NCI-H1436 treated with DMSO at 0.1 percent for 48 hours (cell line): ENCODE measurements around the gene FAM120B.

Source experiments
- DNase-seq: peaks from one replicate; lab custom pipeline; 2025; lab: John Stamatoyannopoulos, UW

Gene FAM120B

DNA sequence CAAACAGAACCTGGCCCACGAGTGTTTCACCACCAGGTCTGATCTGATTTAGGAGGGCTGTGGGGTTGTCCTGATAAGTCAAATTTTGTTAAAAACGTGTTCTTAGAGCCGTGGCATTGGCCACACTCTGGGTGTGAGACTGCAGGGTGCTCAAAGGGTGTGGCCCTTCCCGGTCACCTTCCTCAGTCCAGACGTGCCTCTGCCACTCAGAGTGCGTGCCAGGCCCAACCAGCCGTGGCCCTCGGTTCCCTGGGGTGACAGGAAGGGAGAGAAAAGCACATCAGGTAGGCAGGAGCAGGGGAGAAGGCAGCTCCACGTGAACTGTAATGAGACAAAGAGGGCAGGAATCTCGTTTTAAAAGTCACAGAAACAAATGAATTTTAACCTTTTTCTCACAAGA lies 115.4 kb downstream of the FAM120B start:
- no peak for DNase-seq

DNA sequence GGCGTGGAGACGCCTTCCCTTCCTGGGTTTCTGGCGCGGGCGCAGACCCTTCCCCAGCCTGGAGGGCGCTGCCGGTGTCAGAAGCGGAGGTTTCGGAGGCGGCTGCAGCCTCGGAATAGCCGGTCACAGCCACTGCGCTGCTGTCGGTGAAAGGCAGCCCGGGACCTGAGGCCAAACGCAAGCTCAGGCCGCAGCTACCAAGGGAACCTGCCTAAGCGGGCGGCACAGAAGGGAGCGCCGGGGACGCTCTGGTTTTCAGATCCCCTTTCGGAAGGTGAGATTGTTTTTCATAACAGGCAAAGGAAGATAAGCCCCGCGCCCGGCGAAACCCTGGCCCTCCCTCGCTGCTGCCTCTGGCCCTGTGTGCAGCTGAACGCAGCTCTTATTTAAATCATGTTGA lies 116.5 kb downstream of the FAM120B start:
- no peak for DNase-seq

DNA sequence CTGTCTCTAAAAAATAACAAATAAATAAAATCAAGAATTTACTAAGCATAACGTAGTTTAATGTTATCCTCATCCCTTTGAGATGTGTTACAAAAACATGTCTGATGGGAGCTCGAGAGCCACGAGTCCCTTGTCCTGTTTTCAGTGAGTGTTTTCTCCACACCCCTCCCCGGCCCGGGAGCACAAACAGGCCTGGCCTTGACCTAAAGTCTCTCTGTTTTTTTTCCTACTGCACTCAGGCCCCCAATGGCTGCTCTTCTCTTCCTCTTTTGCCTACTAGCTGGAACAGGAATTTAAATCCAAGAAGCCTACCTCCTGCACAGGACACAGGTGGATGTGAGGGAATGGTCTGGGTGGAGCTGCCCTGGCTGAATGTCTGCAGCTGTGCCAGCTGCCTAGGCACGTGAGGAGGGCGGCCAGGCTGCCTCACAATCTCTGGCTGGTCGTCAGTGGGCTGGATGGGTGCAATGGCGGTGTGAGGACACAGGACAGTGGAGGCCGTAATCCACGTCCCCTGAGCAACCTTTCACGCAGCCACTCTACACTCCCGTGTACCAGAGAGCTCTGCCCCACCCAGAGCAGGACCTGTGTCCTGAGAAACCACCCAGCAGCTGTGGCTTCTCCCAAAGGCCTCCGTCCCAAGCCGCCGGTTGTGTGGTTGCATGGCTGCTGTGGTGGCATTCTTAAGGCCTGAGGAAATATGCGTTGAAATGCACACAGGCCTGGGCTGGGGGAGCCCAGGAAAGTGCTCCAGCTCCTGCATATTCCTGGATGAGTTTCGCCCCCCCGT lies 117.5 kb downstream of the FAM120B start:
- DNase-seq, result no peak

DNA sequence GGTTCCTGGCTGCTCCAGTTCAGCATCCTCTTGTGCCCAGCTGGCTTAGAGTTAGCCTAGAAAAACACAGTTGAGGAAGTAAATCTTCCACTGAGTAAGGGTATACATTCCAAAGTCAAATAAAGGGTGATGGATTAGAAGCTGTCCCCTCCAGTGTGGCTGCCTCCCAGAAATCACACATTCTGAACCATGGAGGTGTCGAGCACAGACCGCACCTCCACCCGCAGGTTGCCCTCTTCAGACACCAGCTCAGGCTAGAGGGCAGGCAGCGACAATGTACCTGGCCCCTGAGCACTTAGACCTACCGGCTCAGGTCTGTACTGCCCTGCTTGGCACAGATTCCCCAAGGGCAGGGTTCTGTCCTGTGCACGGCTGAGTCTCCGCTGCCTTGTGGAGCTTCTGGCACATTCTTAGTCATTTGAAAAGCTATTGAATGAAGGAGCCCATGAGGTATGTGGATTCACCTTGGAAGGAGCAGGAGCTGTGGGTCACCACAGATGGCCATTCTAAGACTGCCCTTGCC lies 118.1 kb downstream of the FAM120B start:
- no peak for DNase-seq

DNA sequence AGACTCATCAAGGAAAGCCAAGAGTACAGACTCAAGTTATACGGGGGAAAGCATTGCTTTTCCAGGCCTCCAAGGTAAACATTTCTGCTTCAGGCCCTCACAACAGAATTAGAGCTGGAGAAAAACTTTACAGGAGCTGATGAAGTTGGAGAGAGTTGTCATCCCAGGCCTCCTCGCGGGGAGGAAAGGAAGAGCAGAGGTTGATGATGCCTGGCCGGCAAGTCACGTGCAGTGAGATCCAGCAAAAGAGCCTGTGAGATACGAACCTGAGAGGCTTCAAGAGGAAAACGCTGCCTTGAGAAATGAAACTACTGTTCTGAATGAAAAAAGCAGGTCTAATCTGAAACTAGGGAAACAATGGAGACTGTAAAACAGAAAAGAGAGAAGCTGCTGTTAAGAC lies 122.9 kb downstream of the FAM120B start:
- no peak for DNase-seq

DNA sequence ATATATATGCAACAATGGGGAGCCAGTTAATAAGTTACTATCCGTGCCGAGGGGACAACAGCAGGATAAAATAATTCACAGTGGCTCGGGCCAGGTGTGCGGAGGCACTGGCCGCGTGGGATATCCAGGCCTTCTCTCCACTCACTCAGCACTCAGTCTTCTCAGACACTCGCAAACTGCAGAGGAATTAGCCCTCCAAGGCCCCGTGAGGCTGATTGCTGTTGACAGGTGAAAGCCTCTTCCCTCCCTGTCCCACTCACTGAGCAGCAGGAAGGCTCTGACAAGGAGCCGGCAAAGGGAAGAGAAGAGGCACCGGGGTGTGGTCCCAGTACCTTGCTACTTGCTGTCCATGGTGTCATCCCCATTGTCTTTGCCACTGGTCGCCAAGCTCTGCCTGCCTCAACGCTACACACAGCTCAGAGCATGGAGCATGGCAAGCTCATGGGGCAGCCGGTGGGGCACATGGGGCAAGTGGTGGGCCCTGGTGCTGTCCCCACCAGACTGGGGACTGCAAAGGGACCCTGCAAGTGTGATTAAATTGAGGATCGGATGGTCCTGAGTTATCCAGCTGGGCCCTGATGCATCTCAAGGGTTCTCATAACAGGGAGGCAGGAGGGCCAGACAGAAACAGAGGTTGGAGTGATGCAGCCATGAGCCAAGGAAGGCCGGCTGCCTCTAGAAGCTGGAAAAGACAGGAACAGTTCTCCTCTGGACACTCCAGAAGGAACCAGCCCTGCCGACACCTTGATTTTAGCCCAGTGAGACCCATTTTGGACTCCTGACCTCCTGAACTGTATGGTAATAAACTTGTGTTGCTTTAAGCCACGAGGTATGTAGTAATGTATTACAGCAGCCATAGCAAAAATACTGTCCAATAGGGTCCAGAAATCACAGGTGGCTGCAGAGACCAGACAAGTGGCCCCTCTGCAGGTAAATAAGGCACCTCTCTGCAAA lies 126.9 kb downstream of the FAM120B start:
- DNase-seq, result no peak

DNA sequence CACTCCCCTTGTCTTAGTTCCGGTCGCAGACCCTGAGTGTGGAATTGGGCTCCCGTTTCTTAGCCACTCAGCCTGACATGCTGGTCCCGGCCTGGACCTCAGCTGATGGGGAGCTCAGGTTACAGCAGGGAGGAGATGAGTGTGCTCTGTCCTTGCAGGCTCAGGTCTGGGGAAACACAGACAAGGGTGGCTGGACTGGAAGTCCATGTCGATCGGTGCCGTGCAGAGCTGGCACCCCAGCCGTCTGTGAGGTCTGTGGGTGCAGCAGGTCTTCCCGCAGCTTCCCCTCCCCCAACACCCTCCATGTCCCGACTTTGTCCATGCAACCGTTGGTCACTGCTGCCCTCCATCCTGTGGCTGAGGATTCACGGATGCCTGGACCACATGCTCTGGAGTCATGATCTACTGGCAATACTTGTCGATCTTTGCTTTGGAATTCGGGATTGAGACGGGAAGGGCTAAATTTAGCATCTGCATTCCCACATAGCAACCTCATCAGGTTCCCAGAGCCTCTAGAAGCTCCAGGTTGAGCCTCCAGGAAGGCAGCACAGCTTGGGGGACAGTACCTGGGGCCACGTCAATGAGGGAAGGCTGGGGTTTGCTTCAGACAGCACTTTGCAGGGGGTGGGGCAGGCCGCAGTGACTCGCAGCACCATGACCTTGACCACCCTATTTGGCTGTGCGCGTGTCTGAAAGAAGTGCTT lies 127.7 kb downstream of the FAM120B start:
- no peak for DNase-seq

DNA sequence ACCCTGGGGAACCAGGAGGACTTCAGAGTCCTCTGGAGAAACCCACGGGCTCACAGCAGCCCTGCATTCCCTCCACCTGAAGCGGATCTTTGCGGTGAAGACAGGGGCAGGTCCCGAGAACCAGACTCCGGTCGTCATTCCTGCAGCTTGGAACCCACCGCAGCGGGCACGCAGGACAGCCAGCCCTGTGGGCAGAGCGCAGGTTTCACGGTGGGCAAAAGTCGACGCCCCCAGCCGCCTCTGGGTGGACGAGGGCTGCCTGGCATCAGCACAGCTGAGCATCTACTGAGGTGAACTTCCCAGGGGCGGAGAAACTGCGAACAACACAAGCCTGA lies 128.2 kb downstream of the FAM120B start:
- no peak for DNase-seq

DNA sequence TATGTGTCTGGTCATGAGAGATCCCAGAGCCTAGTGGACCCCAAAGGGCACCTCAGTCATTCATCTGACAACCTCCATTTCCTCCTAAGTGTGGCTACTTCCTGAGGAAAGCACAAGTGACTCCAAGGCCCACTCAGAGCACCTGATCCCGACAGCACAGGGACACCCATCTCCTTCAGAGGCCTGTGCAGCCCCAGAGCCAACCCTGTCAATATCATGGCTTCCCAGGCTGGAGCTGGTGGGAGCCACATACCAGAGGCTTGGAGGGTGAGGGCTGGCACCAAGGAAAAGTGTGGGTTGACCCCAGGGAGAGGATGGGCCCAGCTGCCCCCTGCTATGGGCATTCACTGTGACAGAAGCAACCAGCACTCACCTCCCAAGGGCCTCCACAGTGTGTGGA lies 129.2 kb downstream of the FAM120B start:
- DNase-seq, result no peak

DNA sequence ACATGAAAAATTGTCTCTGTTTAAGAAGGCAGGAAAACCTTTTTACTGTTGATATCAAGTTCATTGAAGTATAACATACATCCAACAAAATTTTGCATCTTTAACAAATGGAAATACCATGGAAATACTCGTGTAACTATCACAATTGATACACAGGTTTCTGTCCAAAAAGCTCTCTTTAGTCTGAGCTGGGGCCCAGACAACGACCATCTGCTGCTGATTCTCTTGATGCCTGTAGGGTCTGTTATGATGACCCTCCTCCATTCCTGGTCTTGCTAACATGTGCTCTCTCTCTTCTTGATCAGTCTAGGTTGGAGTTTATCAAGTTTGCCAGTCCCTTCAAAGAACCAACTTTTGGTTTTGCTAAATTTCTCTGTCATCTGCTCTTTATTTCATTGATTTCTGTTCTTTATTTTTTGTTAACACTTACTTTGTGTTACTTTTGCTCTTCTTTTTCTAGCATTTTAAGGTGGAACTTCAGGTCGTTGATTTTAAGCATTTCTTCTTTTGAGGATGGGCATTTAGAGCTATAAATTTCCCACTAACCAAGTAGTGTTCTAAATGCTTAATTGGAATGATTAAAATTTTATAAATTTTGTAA lies 129.8 kb downstream of the FAM120B start:
- DNase-seq, result no peak

DNA sequence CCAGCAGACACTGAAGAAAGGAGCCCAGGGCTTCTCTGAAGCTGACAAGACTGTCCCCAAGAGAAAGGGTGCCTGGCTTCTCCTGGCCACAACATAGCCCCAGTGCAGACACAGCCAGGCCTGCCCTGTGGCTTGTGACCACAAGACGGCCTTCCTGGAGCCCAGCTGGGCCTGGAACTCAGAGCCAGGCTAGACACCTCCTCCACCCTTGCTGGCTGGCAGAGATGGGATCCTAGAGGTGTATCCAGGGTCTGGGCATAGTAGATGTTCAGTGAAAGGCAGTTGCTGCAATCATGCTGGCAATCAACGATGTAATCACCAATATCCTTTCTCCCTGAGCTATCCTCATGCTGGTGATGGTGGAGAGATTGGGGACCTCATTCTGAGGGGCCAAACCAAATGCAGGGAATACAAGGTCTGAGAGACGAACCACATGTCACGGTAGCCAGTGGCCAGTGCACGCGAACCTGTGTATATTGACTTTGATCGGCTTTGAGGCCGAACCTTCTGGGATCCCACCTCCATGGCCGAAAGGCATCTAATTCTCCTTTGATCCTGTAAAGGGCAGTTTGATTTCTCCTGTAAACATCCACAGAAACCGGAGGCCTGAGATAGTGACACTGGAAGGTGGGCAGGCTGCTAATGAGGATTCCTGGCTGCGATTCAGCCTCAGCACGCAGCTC lies 131.3 kb downstream of the FAM120B start:
- no peak for DNase-seq

DNA sequence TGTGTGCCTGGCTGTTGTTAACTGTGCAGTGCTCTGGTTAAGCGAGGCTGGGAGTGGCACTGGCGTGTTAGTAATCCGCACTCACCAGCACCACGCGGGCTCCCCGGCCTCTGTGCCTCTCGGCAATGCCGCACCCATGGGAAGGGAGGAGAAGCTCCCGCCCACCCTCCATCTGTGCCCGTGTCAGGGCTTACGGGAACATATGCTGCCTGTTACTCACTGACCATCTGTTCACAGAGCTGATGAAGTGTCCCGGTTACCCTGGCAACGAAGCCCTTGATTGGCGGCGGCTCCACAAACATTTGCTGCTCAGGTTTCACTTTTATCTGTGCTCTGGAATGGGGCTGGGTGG lies 131.8 kb downstream of the FAM120B start:
- DNase-seq, result peak; percentile 69

DNA sequence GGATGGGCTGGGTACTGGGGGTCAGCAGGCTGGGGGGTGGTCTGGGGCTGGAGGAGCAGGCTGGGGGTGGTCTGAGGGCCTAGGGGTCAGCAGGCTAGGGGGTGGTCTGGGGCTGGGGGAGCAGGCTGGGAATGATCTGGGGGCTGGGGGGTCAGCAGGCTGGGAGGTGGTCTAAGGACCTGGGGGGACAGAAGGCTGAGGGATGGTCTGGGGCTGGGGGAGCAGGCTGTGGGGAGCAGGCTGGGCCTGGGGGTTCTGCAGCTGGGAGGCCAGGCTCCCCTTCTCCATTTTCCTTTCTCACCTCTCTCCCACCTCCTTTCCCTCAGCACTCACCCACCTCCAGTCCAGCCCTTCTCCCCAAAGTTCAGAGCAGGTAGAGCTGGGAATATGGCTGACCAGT lies 132.3 kb downstream of the FAM120B start:
- no peak for DNase-seq

DNA sequence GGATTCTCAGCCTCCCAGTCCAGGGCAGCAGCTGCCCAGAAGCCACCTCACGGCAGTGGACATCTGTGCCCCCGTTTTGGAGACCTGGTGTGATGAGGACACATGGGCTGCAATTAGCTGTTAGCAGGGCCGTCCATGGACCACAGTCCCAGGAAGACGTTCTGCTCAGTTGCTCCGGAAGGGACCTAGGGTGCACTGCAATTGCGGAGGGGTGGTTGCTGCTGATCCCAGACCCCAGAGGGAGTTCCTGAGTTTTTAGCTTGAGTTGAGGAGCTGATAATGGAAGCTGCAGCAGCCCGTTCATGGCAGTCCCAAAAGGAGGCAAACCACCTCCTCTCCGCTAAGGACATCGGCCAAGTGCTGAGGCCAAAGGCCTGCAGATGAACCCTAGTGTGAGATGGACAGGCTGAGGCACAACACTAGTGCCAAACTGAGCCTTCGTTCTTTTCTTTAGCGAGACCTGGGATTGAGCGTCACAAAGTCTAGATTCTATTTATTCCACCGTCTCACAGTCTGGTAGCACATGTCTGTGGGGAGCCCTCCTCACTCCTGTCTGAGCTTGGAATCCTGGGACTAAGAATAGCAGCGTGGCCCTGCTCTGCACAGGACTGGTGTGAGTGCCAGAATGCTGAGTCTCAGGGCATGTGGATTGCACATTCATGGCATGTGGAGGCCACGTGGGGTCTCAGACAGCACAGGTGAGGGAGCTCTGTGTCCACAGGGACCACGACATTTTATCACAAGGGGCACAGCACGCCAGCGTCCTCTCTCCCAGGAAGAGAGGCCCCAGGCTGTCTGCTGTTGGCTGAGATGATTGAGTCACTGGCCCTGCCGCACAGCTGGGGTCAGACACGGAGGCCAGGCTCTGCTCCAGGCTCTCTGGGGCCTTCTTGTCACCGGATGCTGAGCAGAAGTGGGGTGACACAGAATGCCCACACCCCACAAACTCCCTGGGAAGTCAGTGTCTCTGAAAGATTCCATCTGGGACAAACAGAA lies 133.1 kb downstream of the FAM120B start:
- DNase-seq, result no peak

DNA sequence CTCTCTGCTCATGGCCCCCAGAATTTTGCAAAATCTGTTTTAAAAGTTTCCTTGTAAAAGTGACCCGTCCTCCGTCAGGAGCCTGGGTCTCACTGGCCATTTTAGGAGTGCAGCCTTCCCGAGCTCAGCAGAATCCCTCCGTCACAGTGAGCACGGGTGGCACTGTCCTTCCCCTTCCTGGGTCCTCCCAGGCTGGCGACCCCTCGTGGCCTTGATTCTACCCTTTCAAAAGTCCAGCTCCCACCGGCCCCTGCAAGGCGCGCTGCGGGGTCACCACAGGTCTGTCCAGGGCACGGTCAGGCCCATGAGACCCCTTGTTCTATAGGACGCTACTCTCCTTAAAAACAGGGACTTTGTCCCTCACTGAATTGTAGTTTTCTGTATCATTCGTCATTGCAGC lies 133.9 kb downstream of the FAM120B start:
- DNase-seq, result no peak

DNA sequence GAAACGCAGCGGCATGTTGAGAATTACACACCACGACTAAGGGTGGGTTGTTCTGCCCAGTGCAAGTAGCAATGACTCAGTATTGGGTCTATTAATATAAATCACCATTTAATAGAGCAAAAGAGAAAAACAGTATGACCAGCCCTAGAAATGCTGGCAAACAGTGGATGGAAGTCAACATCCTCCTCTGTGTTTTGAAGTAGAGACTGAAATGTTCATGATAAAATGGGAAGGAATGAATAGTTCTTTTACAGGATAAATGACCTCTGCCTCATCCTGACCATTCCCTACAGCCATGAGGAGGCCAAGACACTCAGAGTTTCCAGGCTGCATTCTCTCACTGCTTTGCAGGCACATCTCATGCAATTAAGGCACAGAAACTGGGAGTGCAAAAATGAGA lies 134.8 kb downstream of the FAM120B start:
- no peak for DNase-seq

DNA sequence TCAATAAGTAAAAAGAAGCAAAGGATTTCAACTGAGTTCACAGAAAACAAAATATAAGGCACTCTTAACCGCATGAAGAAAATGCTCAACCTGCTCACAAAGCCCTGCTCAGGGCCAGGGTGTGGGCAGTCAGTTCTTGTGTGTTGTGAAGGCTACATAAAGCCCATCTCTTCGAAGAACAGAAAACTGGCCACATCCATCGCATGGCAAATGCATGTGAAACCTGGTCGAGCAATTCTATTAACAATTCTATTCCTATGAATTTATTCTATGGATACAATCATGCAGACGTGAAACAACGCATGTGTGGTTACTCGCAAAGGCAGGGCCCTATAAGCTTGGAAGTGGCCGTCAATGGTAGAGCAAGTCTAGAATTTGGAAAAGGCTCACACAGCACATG lies 136.0 kb downstream of the FAM120B start:
- no peak for DNase-seq

DNA sequence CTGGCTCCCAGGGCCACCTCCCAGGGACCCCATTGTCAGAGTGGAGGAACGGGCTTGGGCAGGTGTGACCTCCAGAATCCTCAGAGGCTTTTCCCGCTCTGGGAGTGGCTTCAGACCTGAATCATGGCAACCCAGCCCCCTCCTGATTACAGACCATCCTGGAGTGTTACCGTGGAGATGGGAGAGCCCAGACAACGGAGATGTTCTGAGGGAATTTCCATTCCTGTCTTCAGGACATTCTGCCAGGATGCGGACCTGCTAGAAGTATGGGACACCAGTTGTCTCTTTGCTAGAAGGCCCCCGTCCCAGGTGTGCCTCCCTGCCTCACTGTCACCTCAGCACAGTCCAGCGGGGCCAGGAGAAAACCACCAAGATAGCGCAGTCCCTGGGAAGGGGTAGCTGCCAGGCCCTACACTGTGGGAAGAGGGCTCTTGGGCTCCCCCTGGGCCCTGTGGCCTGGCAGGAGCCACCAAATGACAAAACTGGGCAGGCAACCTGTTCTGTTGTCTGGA lies 136.6 kb downstream of the FAM120B start:
- DNase-seq, result no peak

DNA sequence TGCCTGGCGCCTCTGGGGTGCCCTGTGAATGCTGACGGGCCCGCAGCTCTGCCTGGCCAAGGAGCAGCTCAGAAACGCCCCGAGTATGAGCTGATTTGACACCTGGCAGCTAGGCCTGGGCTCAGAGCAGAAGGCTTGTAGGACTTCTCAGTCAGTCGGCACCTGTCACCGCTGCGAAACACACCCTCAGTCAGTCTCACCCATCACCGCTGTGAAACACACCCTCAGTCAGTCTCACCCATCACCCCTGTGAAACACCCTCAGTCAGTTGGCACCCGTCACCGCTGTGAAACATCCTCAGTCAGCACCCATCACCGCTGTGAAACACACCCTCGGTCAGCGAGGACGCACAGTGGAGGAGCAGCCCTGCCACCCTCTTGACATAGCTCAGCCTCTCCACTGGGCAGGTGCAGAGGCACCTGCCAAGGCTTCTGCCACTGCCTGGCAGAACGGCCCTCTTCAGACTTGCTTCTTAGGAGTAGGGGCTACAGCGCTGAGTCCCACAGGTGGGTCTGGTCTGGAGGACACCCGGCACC lies 137.6 kb downstream of the FAM120B start:
- DNase-seq, result no peak

DNA sequence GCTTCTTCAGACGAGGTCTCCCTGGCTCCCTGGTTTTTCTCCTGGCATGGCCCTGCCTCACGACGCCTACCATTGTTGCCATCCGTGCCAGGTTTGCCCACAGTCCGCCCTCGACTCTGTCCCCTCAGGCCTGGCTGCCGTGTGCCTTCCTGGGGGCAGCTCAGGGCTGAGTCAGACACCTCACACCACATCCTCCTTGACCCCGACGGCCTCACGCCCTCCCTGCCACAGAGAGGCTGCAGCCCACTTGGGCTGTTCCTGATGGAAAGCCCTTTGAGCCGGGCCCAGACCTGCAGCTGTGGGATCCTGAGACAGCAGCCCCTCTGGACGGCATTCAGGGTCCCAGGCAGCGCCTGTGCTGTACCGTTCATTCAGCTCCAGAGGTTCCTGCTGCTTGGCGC lies 138.3 kb downstream of the FAM120B start:
- no peak for DNase-seq
